ENCODE data around the gene LTB4R. TPM values are rescaled to one million over a fixed set of nuclear protein-coding genes. Genes with fewer than 3 reads are reported as not detected.

Gene LTB4R
- total RNA-seq, 1 donor from 2014 or later: 5.3 TPM

- TF ChIP-seq CTCF (conservative IDR thresholded peaks at IDR 0.05): no peak
- H3K4me3 Mint-ChIP-seq: peak overlapping the region; percentile 92
- H3K4me1 Mint-ChIP-seq: peaks cover 18% of the 10 kb centered on the region
- H3K27me3 Mint-ChIP-seq (ENCODE audit: low read depth): no peaks in the 10 kb centered on the region
- DNase-seq (ENCODE audit: low read depth, low spot score): no peak
- H3K9me3 Mint-ChIP-seq: no peaks in the 10 kb centered on the region
- H3K27ac Mint-ChIP-seq (ENCODE audit: unreplicated experiment): peak overlapping the region; percentile 96
- peaks cover 2% of the 10 kb centered on the region for H3K36me3 Mint-ChIP-seq (ENCODE audit: low read depth)
Measured at GRCh38 chr14:24270537-24271133, 40.7 kb upstream of the LTB4R start.

GRCh38 chr14:24271134-24271833 is 40.0 kb upstream of the LTB4R start, which contains the start of gene RABGGTA:
TSS of gene RABGGTA (minus strand) at chr14:24271597. CDS start at chr14:24271115, 482 bp downstream.
- Mint-ChIP-seq H3K27ac (ENCODE audit: unreplicated experiment) (peak within 1 kb of the TSS; percentile 96), H3K4me3 (peak within 1 kb of the TSS; percentile 93), H3K27me3 (ENCODE audit: low read depth) (no peaks in the 10 kb centered on the region), H3K4me1 (peaks cover 18% of the 10 kb centered on the region), H3K36me3 (ENCODE audit: low read depth) (peaks cover 2% of the 10 kb centered on the region), H3K9me3 (no peaks in the 10 kb centered on the region)
- TF ChIP-seq CTCF (conservative IDR thresholded peaks at IDR 0.05): peak; percentile 72
- DNase-seq (ENCODE audit: low read depth, low spot score): peak; percentile 82

GRCh38 chr14:24271834-24272263 is 39.5 kb upstream of the LTB4R start:
- Mint-ChIP-seq H3K27ac (ENCODE audit: unreplicated experiment) (peak overlapping the region; percentile 95), H3K9me3 (no peaks in the 10 kb centered on the region), H3K4me1 (peaks cover 18% of the 10 kb centered on the region), H3K27me3 (ENCODE audit: low read depth) (no peaks in the 10 kb centered on the region), H3K4me3 (peak overlapping the region; percentile 93), H3K36me3 (ENCODE audit: low read depth) (peaks cover 2% of the 10 kb centered on the region)
- no peak for TF ChIP-seq CTCF (conservative IDR thresholded peaks at IDR 0.05)
- no peak for DNase-seq (ENCODE audit: low read depth, low spot score)

GRCh38 chr14:24272467-24272866 is 38.8 kb upstream of the LTB4R start:
- Mint-ChIP-seq H3K9me3 (no peaks in the 10 kb centered on the region), H3K4me1 (peaks cover 18% of the 10 kb centered on the region), H3K36me3 (ENCODE audit: low read depth) (no peaks in the 10 kb centered on the region), H3K27me3 (ENCODE audit: low read depth) (no peaks in the 10 kb centered on the region), H3K4me3 (peak overlapping the region; percentile 93), H3K27ac (ENCODE audit: unreplicated experiment) (no peak overlapping the region)
- TF ChIP-seq CTCF (conservative IDR thresholded peaks at IDR 0.05): no peak
- DNase-seq (ENCODE audit: low read depth, low spot score): no peak

- Mint-ChIP-seq H3K27ac (ENCODE audit: unreplicated experiment) (no peak overlapping the region), H3K27me3 (ENCODE audit: low read depth) (no peaks in the 10 kb centered on the region), H3K4me1 (peaks cover 18% of the 10 kb centered on the region), H3K9me3 (no peaks in the 10 kb centered on the region), H3K36me3 (ENCODE audit: low read depth) (no peaks in the 10 kb centered on the region), H3K4me3 (peak overlapping the region; percentile 69)
- no peak for DNase-seq (ENCODE audit: low read depth, low spot score)
- TF ChIP-seq CTCF (conservative IDR thresholded peaks at IDR 0.05): no peak
Measured at GRCh38 chr14:24273422-24273998, 37.8 kb upstream of the LTB4R start.
